Erythroblast (primary cell): Measurements from ENCODE around the gene CDH18.

Experiments
- GATA1 ChIP-seq: IDR thresholded peaks from 2 replicates; pipeline ENCODE4 v1.6.1; 2011; ENCODE audit warnings: low read depth, mild to moderate bottlenecking, control low read depth, low read length, moderate library complexity
- POLR2A ChIP-seq: IDR thresholded peaks from 2 replicates; pipeline ENCODE4 v1.6.1; 2011; ENCODE audit warnings: mild to moderate bottlenecking, low read length

GRCh38 chr5:19739671-19740070 lies 248.3 kb downstream of the CDH18 start:
- no peak for TF ChIP-seq POLR2A
- TF ChIP-seq GATA1 = no peak
